Purkinje cell (primary cell): ENCODE results near the gene UNC13C. TPM values are rescaled to one million over a fixed set of nuclear protein-coding genes. Genes with fewer than 3 reads are reported as not detected.

ENCODE experiments used
- polyA plus RNA-seq: library from polyadenylated mRNA; unstranded; fragments of >200 nt; fragmentation: Nextera tagmentation; gene quantifications from 2 replicates; pipeline ENCODE4 v1.2.1, GENCODE V29; 2014

Gene UNC13C
- 3.1 and 5.0 TPM in 2 replicates for polyA plus RNA-seq

GRCh38 chr15:53978253-53978906 lies at the start of gene UNC13C:
Gene UNC13C (plus strand): TSS chr15:53978441. CDS start chr15:54012904, 34,463 bp downstream.

Other genes starting within 250 kb of the UNC13C start
- not detected in 2 replicates for gene WDR72, start 218.8 kb upstream of the UNC13C start, polyA plus RNA-seq